H9 (cell line): Measurements from ENCODE around the gene GALNS. TPM values are rescaled to one million over a fixed set of nuclear protein-coding genes. Genes with fewer than 3 reads are reported as not detected.

Source experiments
- DNase-seq: peaks from one replicate; pipeline ENCODE4 v3.0.0-alpha.2; 2017
- H2AFZ ChIP-seq: one replicate; pipeline ENCODE4 v1.6.1; 2013; ENCODE audit warnings: mild to moderate bottlenecking, low read length, control low read depth, moderate library complexity
- H2AK5ac ChIP-seq: 2 replicates; pipeline ENCODE4 v1.6.1; 2013; ENCODE audit warnings: low read length, control low read depth, mixed read lengths; ENCODE audit not compliant: insufficient read length
- H2BK120ac ChIP-seq: one replicate; pipeline ENCODE4 v1.6.1; 2013; ENCODE audit warnings: low read depth, mild to moderate bottlenecking, low read length, control low read depth, inconsistent platforms; ENCODE audit not compliant: poor library complexity, severe bottlenecking
- H2BK12ac ChIP-seq: 2 replicates; pipeline ENCODE4 v1.6.1; 2013; ENCODE audit warnings: low read length, control low read depth, mixed read lengths, low read depth; ENCODE audit not compliant: insufficient read length
- H2BK15ac ChIP-seq: 2 replicates; pipeline ENCODE4 v1.6.1; 2013; ENCODE audit warnings: low read depth, low read length, control low read depth
- H2BK20ac ChIP-seq: one replicate; pipeline ENCODE4 v1.6.1; 2013; ENCODE audit warnings: low read depth, mild to moderate bottlenecking, low read length, control low read depth, inconsistent platforms; ENCODE audit not compliant: poor library complexity, severe bottlenecking
- H2BK5ac ChIP-seq: 2 replicates; pipeline ENCODE4 v1.6.1; 2013; ENCODE audit warnings: low read length, control low read depth, mixed read lengths; ENCODE audit not compliant: insufficient read length
- H3K14ac ChIP-seq: 2 replicates; pipeline ENCODE4 v1.6.1; 2013; ENCODE audit warnings: low read length, control low read depth; ENCODE audit not compliant: insufficient read depth
- H3K18ac ChIP-seq: 2 replicates; pipeline ENCODE4 v1.6.1; 2013; ENCODE audit warnings: low read depth, mild to moderate bottlenecking, mixed read lengths, low read length, control low read depth; ENCODE audit not compliant: insufficient read length
- H3K23ac ChIP-seq: 2 replicates; pipeline ENCODE4 v1.6.1; 2013; ENCODE audit warnings: low read length, control low read depth, mixed read lengths, low read depth; ENCODE audit not compliant: insufficient read length
- H3K23me2 ChIP-seq: 2 replicates; pipeline ENCODE4 v1.6.1; 2013; ENCODE audit warnings: low read depth, mild to moderate bottlenecking, mixed read lengths, low read length, control low read depth; ENCODE audit not compliant: insufficient read length, poor library complexity, severe bottlenecking
- H3K27ac ChIP-seq: 2 replicates; pipeline ENCODE4 v1.5.1; 2013; ENCODE audit warnings: low read length, control low read depth, mixed read lengths, low read depth; ENCODE audit not compliant: insufficient read length
- H3K27me3 ChIP-seq: 2 replicates; pipeline ENCODE4 v1.6.1; 2013; ENCODE audit warnings: low read length, control low read depth, inconsistent platforms; ENCODE audit not compliant: insufficient read depth
- H3K4ac ChIP-seq: 2 replicates; pipeline ENCODE4 v1.6.1; 2013; ENCODE audit warnings: low read depth, mild to moderate bottlenecking, control low read depth, inconsistent platforms, low read length, moderate library complexity
- H3K4me1 ChIP-seq: 2 replicates; pipeline ENCODE4 v1.6.1; 2013; ENCODE audit warnings: low read length, control low read depth, inconsistent platforms; ENCODE audit not compliant: insufficient read depth
- H3K4me2 ChIP-seq: 2 replicates; pipeline ENCODE4 v1.6.1; 2013; ENCODE audit warnings: low read length, control low read depth, mixed read lengths; ENCODE audit not compliant: insufficient read length, insufficient read depth
- H3K56ac ChIP-seq: 2 replicates; pipeline ENCODE4 v1.6.1; 2013; ENCODE audit warnings: low read depth, mild to moderate bottlenecking, mixed read lengths, low read length, control low read depth; ENCODE audit not compliant: insufficient read length
- H3K79me1 ChIP-seq: 2 replicates; pipeline ENCODE4 v1.6.1; 2013; ENCODE audit warnings: low read depth, mild to moderate bottlenecking, moderate library complexity, low read length, control low read depth, inconsistent platforms; ENCODE audit not compliant: insufficient read depth, poor library complexity, severe bottlenecking
- H3K79me2 ChIP-seq: 2 replicates; pipeline ENCODE4 v1.6.1; 2013; ENCODE audit warnings: low read length, control low read depth, inconsistent platforms; ENCODE audit not compliant: insufficient read depth
- H3K9ac ChIP-seq: 2 replicates; pipeline ENCODE4 v1.6.1; 2013; ENCODE audit warnings: low read length, control low read depth, mixed read lengths; ENCODE audit not compliant: insufficient read length; ENCODE audit errors: extremely low read depth
- H3K9me3 ChIP-seq: one replicate; pipeline ENCODE4 v1.6.1; 2013; ENCODE audit warnings: low read depth, low read length, inconsistent platforms; ENCODE audit not compliant: control insufficient read depth
- H3T11ph ChIP-seq: one replicate; pipeline ENCODE4 v1.6.1; 2013; ENCODE audit warnings: mild to moderate bottlenecking, low read length, control low read depth, inconsistent platforms
- H4K20me1 ChIP-seq: one replicate; pipeline ENCODE4 v1.6.1; 2013; ENCODE audit not compliant: control insufficient read depth, insufficient read length, insufficient read depth
- H4K5ac ChIP-seq: 2 replicates; pipeline ENCODE4 v1.6.1; 2013; ENCODE audit warnings: low read depth, mild to moderate bottlenecking, mixed read lengths, low read length, control low read depth; ENCODE audit not compliant: insufficient read length
- H4K8ac ChIP-seq: replicated peaks from 2 replicates; pipeline ENCODE4 v1.6.1; 2013; ENCODE audit warnings: low read length, control low read depth, mixed read lengths, low read depth; ENCODE audit not compliant: insufficient read length
- H4K91ac ChIP-seq: 2 replicates; pipeline ENCODE4 v1.6.1; 2013; ENCODE audit warnings: low read depth, mild to moderate bottlenecking, moderate library complexity, mixed read lengths, low read length, control low read depth; ENCODE audit not compliant: insufficient read length
- H3K27ac Mint-ChIP-seq, 3 experiments: 2 replicates in 2 of 3; 3 replicates in 1 of 3; pipeline ENCODE4 v1.8.0; 2020 to 2021; ENCODE audit warnings: mixed read lengths in 3 of 3, mild to moderate bottlenecking in 1 of 3, moderate library complexity in 1 of 3
- H3K27me3 Mint-ChIP-seq: 2 replicates; pipeline ENCODE4 v1.8.0; 2021; ENCODE audit warnings: low read depth, mild to moderate bottlenecking, moderate library complexity, mixed read lengths
- H3K36me3 Mint-ChIP-seq, 3 experiments: 2 replicates in 2 of 3; 3 replicates in 1 of 3; pipeline ENCODE4 v1.8.0; 2020 to 2021; ENCODE audit warnings: low read depth in 3 of 3, mixed read lengths in 3 of 3; ENCODE audit not compliant: insufficient read depth in 1 of 3
- H3K4me1 Mint-ChIP-seq, 2 experiments: 2 replicates each; pipeline ENCODE4 v1.8.0; 2020; ENCODE audit warnings: mixed read lengths in 2 of 2
- H3K4me3 Mint-ChIP-seq, 2 experiments: 2 replicates in 1 of 2; 3 replicates in 1 of 2; pipeline ENCODE4 v1.8.0; 2020 to 2021; ENCODE audit warnings: mild to moderate bottlenecking in 2 of 2, mixed read lengths in 2 of 2, moderate library complexity in 1 of 2
- H3K9me3 Mint-ChIP-seq, 2 experiments: 2 replicates in 1 of 2; 3 replicates in 1 of 2; pipeline ENCODE4 v1.8.0; 2020; ENCODE audit warnings: mild to moderate bottlenecking in 2 of 2, mixed read lengths in 2 of 2, moderate library complexity in 1 of 2
- WGBS: extraction: QIAGEN DNeasy Blood & Tissue Kit; methylation state at CpG from one replicate; pipeline ENCODE4 v1.1.7; 2013; ENCODE audit warnings: missing lambda C conversion rate, low lambda C conversion rate, mixed read lengths; ENCODE audit not compliant: insufficient read length; ENCODE audit errors: extremely low coverage; 5-methylcytosine and 5-hydroxymethylcytosine counted together
- total RNA-seq: library from RNA; stranded (reverse); gene quantifications from 2 replicates; pipeline ENCODE4 v1.2.1, GENCODE V29; 2021
- TF ChIP-seq, protein P1 (sequence below): fragments of 200-600 bp; sonication (generic); conservative IDR thresholded peaks from 3 replicates; pipeline ENCODE4 v1.8.0; 2021; ENCODE audit warnings: antibody characterized with exemption, mild to moderate bottlenecking

Gene GALNS
- total RNA-seq, 1 experiment from 2014 or later = 20.3 TPM

DNA sequence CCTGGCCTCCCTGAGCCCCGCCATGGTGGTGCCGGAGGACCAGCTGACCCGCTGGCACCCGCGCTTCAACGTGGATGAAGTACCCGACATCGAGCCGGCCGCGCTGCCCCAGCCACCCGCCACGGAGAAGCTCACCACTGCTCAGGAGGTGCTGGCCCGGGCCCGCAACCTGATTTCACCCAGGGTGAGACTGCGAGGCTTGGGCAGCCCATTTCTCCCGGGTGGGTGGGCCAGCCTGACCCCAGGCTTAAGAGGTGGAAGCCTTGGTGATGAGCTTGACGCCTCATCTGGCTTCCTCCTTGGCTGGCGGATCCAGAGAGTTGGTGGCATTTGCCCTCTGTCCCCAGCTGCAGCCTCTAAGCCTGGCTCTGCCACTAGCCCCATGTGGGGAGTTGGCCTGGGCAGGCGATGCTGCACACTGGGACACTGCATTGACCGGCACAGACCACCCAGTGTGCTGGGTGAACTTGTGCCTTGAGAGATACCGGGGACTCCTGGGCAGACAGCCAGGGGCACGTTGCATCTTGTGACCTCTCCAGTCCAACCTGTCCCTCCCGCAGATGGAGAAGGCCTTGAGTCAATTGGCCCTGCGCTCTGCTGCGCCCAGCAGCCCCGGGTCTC lies 50.1 kb downstream of the GALNS start:
- TF ChIP-seq, protein P1, sequence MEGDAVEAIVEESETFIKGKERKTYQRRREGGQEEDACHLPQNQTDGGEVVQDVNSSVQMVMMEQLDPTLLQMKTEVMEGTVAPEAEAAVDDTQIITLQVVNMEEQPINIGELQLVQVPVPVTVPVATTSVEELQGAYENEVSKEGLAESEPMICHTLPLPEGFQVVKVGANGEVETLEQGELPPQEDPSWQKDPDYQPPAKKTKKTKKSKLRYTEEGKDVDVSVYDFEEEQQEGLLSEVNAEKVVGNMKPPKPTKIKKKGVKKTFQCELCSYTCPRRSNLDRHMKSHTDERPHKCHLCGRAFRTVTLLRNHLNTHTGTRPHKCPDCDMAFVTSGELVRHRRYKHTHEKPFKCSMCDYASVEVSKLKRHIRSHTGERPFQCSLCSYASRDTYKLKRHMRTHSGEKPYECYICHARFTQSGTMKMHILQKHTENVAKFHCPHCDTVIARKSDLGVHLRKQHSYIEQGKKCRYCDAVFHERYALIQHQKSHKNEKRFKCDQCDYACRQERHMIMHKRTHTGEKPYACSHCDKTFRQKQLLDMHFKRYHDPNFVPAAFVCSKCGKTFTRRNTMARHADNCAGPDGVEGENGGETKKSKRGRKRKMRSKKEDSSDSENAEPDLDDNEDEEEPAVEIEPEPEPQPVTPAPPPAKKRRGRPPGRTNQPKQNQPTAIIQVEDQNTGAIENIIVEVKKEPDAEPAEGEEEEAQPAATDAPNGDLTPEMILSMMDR = no peak

More for the DNA sequence above, 50.1 kb downstream of the GALNS start:
- Histone ChIP-seq H4K91ac (no peak overlapping the region), H3K27ac (no peak overlapping the region), H3K18ac (no peak overlapping the region), H4K5ac (no peak overlapping the region), H3K9ac (no peak overlapping the region), H3K56ac (no peak overlapping the region), H3K4me2 (no peak overlapping the region), H3K14ac (no peak overlapping the region), H2BK12ac (no peak overlapping the region), H2AK5ac (no peak overlapping the region), H2BK15ac (no peak overlapping the region), H2BK120ac (no peak overlapping the region), H4K8ac (no peak overlapping the region), H2BK20ac (no peak overlapping the region), H3K23ac (no peak overlapping the region), H2AFZ (no peak overlapping the region), H2BK5ac (no peak overlapping the region), H3K79me2 (peaks cover 6% of the 10 kb centered on the region; the same call in 1 of the 2 replicates), H3K23me2 (peaks cover 21% of the 10 kb centered on the region), H3T11ph (no peak overlapping the region), H3K27me3 (no peaks in the 10 kb centered on the region), H4K20me1 (peaks cover 3% of the 10 kb centered on the region), H3K4ac (no peak overlapping the region), H3K9me3 (no peaks in the 10 kb centered on the region), H3K79me1 (peaks cover 6% of the 10 kb centered on the region), H3K4me1 (no peaks in the 10 kb centered on the region)
- Mint-ChIP-seq H3K27ac (no peak overlapping the region; a peak in 2 of 7 replicates), H3K4me3 (no peak overlapping the region; a peak in 1 of 5 replicates), H3K27me3 (no peaks in the 10 kb centered on the region; the same call in 1 of the 2 replicates), H3K9me3 (no peaks in the 10 kb centered on the region), H3K36me3 (peaks cover 17 to 55% (median 54%) of the 10 kb centered on the region in 3 experiments), H3K4me1 (peaks cover 2 to 13% of the 10 kb centered on the region in 2 experiments)
- no peak for DNase-seq
- WGBS = no CpG with 5 or more reads among the region's 27 CpGs
